Measurements from ENCODE around the gene STRADA.

The STRADA gene

GRCh38 chr17:63785556-63785955 lies 44.0 kb upstream of the STRADA start:
- no peak for TF ChIP-seq REST (IDR thresholded peaks at IDR 0.05; ENCODE audit: insufficient read depth in 1 of 2, low read depth in 2 of 2, low read length in 2 of 2)

GRCh38 chr17:63783522-63783921 lies 41.9 kb upstream of the STRADA start:
- TF ChIP-seq FOXP2 (optimal IDR thresholded peaks at IDR 0.05; ENCODE audit: borderline replicate concordance, extremely low read depth, extremely low read length, insufficient read depth), result no peak
- no peak for TF ChIP-seq SIN3A (IDR thresholded peaks at IDR 0.05; ENCODE audit: borderline replicate concordance, insufficient read depth, low read length)
- no peak for TF ChIP-seq REST (IDR thresholded peaks at IDR 0.05; ENCODE audit: insufficient read depth in 1 of 2, low read depth in 2 of 2, low read length in 2 of 2)
- TF ChIP-seq TAF1 (IDR thresholded peaks at IDR 0.05; ENCODE audit: borderline replicate concordance, insufficient read depth, low read length), result no peak
- no peak for TF ChIP-seq POLR2AphosphoS5 (IDR thresholded peaks at IDR 0.05; ENCODE audit: low read depth, low read length)

GRCh38 chr17:63780928-63781327 lies 39.3 kb upstream of the STRADA start:
- TF ChIP-seq TAF1 (IDR thresholded peaks at IDR 0.05; ENCODE audit: borderline replicate concordance, insufficient read depth, low read length) (no peak), POLR2AphosphoS5 (IDR thresholded peaks at IDR 0.05; ENCODE audit: low read depth, low read length) (no peak), REST (IDR thresholded peaks at IDR 0.05; ENCODE audit: insufficient read depth in 1 of 2, low read depth in 2 of 2, low read length in 2 of 2) (no peak), SIN3A (IDR thresholded peaks at IDR 0.05; ENCODE audit: borderline replicate concordance, insufficient read depth, low read length) (no peak), FOXP2 (optimal IDR thresholded peaks at IDR 0.05; ENCODE audit: borderline replicate concordance, extremely low read depth, extremely low read length, insufficient read depth) (no peak)

DNA sequence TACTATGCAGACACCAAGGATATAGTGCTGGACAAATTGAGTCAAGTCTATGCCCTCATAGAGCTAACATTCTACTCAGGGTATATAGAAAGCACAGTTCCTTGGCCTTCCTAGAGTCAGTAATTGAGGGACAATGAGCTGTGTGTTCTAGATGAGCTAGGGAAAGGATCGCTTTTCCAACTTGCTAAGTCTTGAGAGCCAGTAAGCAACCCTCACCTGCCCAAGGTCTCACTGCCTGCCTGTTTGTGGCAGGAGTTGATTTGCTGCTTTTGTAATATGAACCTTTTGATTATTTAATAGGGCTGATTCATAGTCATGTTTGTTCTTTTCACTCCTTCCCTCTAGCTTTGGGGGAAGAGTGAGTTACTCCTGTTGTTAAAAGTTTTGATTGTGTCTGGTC lies 38.9 kb upstream of the STRADA start:
- TF ChIP-seq REST (IDR thresholded peaks at IDR 0.05; ENCODE audit: insufficient read depth in 1 of 2, low read depth in 2 of 2, low read length in 2 of 2) (no peak), SIN3A (IDR thresholded peaks at IDR 0.05; ENCODE audit: borderline replicate concordance, insufficient read depth, low read length) (no peak), POLR2AphosphoS5 (IDR thresholded peaks at IDR 0.05; ENCODE audit: low read depth, low read length) (no peak), FOXP2 (optimal IDR thresholded peaks at IDR 0.05; ENCODE audit: borderline replicate concordance, extremely low read depth, extremely low read length, insufficient read depth) (no peak), TAF1 (IDR thresholded peaks at IDR 0.05; ENCODE audit: borderline replicate concordance, insufficient read depth, low read length) (no peak)

GRCh38 chr17:63775420-63775819 lies 33.8 kb upstream of the STRADA start:
- TF ChIP-seq SIN3A (IDR thresholded peaks at IDR 0.05; ENCODE audit: borderline replicate concordance, insufficient read depth, low read length), result no peak
- no peak for TF ChIP-seq POLR2AphosphoS5 (IDR thresholded peaks at IDR 0.05; ENCODE audit: low read depth, low read length)
- no peak for TF ChIP-seq TAF1 (IDR thresholded peaks at IDR 0.05; ENCODE audit: borderline replicate concordance, insufficient read depth, low read length)
- TF ChIP-seq REST (IDR thresholded peaks at IDR 0.05; ENCODE audit: insufficient read depth in 1 of 2, low read depth in 2 of 2, low read length in 2 of 2), result no peak
- TF ChIP-seq FOXP2 (optimal IDR thresholded peaks at IDR 0.05; ENCODE audit: borderline replicate concordance, extremely low read depth, extremely low read length, insufficient read depth), result no peak

Data from PFSK-1 (cell line).